GM12875 (cell line): ENCODE data around the gene RFLNA.

Experiments used
- H3K4me3 ChIP-seq: one replicate; pipeline ENCODE4 v1.5.1; 2011; ENCODE audit warnings: low read depth, low read length, control low read depth
- CTCF ChIP-seq: IDR thresholded peaks from 2 replicates; pipeline ENCODE4 v1.5.1; 2011; ENCODE audit warnings: low read depth, mild to moderate bottlenecking, control low read depth, inconsistent platforms, low read length, moderate library complexity, borderline replicate concordance; ENCODE audit not compliant: insufficient read depth

RFLNA gene

GRCh38 chr12:124294780-124295341, at the start of gene RFLNA:
TSS of gene RFLNA (plus strand) at chr12:124295093. CDS start at chr12:124295430, 337 bp downstream.
- H3K4me3 ChIP-seq = no peak within 1 kb of the TSS
- no peak for TF ChIP-seq CTCF

GRCh38 chr12:124247331-124247730, 47.6 kb upstream of the RFLNA start:
- no peak overlapping the region for H3K4me3 ChIP-seq
- TF ChIP-seq CTCF = no peak

- no peak for TF ChIP-seq CTCF
- H3K4me3 ChIP-seq = no peak overlapping the region
Measured at GRCh38 chr12:124248941-124249825, 45.7 kb upstream of the RFLNA start.

GRCh38 chr12:124251186-124251585, 43.7 kb upstream of the RFLNA start:
- H3K4me3 ChIP-seq = no peak overlapping the region
- no peak for TF ChIP-seq CTCF

GRCh38 chr12:124252964-124253363, 41.9 kb upstream of the RFLNA start:
- no peak overlapping the region for H3K4me3 ChIP-seq
- no peak for TF ChIP-seq CTCF

GRCh38 chr12:124254126-124254525, 40.8 kb upstream of the RFLNA start:
- TF ChIP-seq CTCF = no peak

More at GRCh38 chr12:124254126-124254525, 40.8 kb upstream of the RFLNA start:
- H3K4me3 ChIP-seq = no peak overlapping the region
